Suprapubic skin (tissue), 4 donors: Measurements from ENCODE around the gene NIPBL. TPM values are rescaled to one million over a fixed set of nuclear protein-coding genes. Genes with fewer than 3 reads are reported as not detected.

Experiments used
- DNase-seq, 2 donors: peaks; one replicate each; pipeline ENCODE4 v3.0.0-alpha.2; 2019; ENCODE audit warnings: low spot score in 2 of 2
- H3K27ac ChIP-seq: fragments of 200-600 bp; sonication (generic); one replicate; pipeline ENCODE4 v1.5.1; 2019
- H3K27me3 ChIP-seq: fragments of 200-600 bp; sonication (generic); one replicate; pipeline ENCODE4 v1.5.1; 2019
- H3K36me3 ChIP-seq: fragments of 200-600 bp; sonication (generic); one replicate; pipeline ENCODE4 v1.5.1; 2019
- H3K4me1 ChIP-seq: fragments of 200-600 bp; sonication (generic); one replicate; pipeline ENCODE4 v1.5.1; 2019
- H3K4me3 ChIP-seq: fragments of 200-600 bp; sonication (generic); one replicate; pipeline ENCODE4 v1.5.1; 2019; ENCODE audit warnings: mild to moderate bottlenecking
- H3K9me3 ChIP-seq: fragments of 200-600 bp; sonication (generic); one replicate; pipeline ENCODE4 v1.5.1; 2019
- EP300 ChIP-seq: sonication (generic); formaldehyde crosslinking; IDR thresholded peaks from one replicate; pipeline ENCODE4 v1.6.1; 2017; ENCODE audit warnings: antibody characterized with exemption
- POLR2A ChIP-seq, 2 donors: fragments of 450-650 bp; IDR thresholded peaks; one replicate each; pipeline ENCODE4 v1.6.1; 2017; ENCODE audit warnings: antibody characterized with exemption in 2 of 2, mild to moderate bottlenecking in 2 of 2, moderate library complexity in 2 of 2
- POLR2AphosphoS5 ChIP-seq, 3 donors: sonication (generic); formaldehyde crosslinking; IDR thresholded peaks; one replicate each; pipeline ENCODE4 v1.6.1; 2017; ENCODE audit warnings: antibody characterized with exemption in 3 of 3
- WGBS: methylation state at CpG from one replicate; pipeline ENCODE4 v1.1.5; 2018; 5-methylcytosine and 5-hydroxymethylcytosine counted together
- total RNA-seq, 4 donors: library from RNA; depleted of rRNA; stranded (reverse); fragments of >200 nt; gene quantifications; one replicate each; pipeline ENCODE4 v1.1.0, GENCODE V29; 2016
- TF ChIP-seq, protein P1 (sequence below), 2 donors: fragments of 200-600 bp in 1 of 2; fragments of 450-650 bp in 1 of 2; sonication (generic) in 1 of 2; IDR thresholded peaks; one replicate each; pipeline ENCODE4 v1.5.1; 2016 to 2019; ENCODE audit warnings: antibody characterized with exemption in 2 of 2, mild to moderate bottlenecking in 1 of 2, moderate library complexity in 1 of 2

Gene NIPBL
- total RNA-seq, 4 donors from 2014 or later = 40.3 to 123 (median 60.4) TPM

DNA sequence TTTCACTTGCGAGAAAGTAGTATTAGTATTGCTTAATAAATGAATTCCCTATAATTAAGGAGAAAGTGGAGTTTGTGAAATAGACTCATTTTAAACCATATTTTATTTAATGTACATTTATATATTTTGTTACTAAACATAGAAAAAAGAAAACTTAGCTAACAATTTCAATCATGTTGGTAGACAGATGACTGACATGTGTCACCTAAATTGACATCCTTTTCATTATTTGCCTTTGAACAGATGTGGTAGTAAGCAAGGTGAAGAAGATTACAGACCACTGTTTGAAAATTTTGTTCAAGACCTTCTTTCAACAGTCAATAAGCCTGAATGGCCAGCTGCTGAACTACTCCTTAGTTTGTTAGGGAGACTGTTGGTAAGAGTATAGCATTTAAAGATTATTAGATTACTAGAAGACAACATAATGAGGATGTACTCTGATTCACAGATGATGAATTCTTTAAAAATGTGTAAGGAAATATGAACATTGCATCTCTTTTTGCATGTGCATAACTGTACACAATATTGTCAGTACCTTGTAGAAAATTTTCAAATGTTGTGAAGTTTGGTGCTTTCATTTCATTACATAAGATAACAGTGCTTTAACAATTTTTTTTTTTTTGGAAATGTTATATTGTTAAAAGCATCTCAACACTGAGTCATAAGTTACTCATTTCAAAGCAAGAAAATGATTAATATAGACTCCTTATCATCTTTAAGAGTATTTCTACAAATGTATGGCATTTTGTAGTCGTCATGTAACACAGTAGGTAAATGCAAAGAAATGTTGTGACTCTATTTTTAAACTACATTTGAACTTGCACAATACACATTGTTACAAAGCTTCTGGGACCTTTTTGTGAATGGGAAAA lies 139.5 kb downstream of the NIPBL start:
- DNase-seq = no peak
- Histone ChIP-seq H3K4me1 (no peaks in the 10 kb centered on the region), H3K27ac (no peak overlapping the region), H3K4me3 (no peak overlapping the region), H3K36me3 (peaks cover 81% of the 10 kb centered on the region), H3K27me3 (no peaks in the 10 kb centered on the region), H3K9me3 (no peaks in the 10 kb centered on the region)
- WGBS = 95% methylated on average over 2 of the region's 2 CpGs
- no peak for TF ChIP-seq POLR2AphosphoS5 (IDR thresholded peaks at IDR 0.05)

DNA sequence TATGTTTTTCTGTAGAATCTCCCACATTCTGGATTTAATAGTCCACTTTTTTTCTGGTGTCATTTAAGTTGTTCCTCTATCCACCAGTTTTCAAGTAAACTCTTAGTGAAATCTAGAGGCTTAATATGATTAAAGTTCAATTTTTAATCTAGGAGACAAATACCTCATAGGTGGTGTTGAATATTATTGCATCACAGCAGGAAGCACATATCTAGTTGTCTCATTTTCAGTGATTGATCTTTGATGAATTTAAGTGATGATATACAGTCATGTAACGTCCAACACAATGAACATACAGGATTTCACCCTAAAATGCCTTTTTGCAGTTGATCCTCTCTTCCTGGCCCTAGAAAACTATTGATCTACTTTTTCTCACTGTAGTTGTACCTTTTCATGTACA lies 152.3 kb downstream of the NIPBL start:
- no peak overlapping the region for H3K4me3 ChIP-seq
- DNase-seq = no peak
- H3K27ac ChIP-seq = no peak overlapping the region
- peaks cover 81% of the 10 kb centered on the region for H3K36me3 ChIP-seq
- H3K4me1 ChIP-seq = no peaks in the 10 kb centered on the region
- H3K27me3 ChIP-seq = no peaks in the 10 kb centered on the region
- TF ChIP-seq, protein P1, sequence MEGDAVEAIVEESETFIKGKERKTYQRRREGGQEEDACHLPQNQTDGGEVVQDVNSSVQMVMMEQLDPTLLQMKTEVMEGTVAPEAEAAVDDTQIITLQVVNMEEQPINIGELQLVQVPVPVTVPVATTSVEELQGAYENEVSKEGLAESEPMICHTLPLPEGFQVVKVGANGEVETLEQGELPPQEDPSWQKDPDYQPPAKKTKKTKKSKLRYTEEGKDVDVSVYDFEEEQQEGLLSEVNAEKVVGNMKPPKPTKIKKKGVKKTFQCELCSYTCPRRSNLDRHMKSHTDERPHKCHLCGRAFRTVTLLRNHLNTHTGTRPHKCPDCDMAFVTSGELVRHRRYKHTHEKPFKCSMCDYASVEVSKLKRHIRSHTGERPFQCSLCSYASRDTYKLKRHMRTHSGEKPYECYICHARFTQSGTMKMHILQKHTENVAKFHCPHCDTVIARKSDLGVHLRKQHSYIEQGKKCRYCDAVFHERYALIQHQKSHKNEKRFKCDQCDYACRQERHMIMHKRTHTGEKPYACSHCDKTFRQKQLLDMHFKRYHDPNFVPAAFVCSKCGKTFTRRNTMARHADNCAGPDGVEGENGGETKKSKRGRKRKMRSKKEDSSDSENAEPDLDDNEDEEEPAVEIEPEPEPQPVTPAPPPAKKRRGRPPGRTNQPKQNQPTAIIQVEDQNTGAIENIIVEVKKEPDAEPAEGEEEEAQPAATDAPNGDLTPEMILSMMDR (IDR thresholded peaks at IDR 0.05) = no peak
- TF ChIP-seq EP300 (no peak), POLR2AphosphoS5 (IDR thresholded peaks at IDR 0.05) (no peak), POLR2A (IDR thresholded peaks at IDR 0.05) (no peak)
- 97% methylated on average over 1 of the region's 1 CpG for WGBS
- no peaks in the 10 kb centered on the region for H3K9me3 ChIP-seq

DNA sequence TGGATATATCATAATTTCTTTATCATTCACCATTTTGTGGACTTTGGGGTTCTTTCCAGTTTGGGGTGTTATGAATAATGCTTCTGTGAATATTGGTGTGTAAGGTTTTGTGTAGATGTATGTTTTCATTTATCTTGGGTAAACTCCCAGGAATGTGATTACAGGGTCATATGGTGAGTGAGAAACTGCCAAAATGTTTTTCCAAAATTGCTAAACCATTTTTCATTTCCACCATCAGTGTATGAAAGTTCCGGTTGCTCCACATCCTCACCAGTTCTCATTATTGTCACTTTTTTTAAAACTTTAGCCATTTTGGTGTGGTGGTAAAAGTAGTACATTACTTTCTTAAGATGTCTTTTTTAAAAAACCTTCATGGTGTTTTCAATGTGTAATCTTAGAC lies 152.9 kb downstream of the NIPBL start:
- Histone ChIP-seq H3K4me3 (no peak overlapping the region), H3K27ac (no peak overlapping the region), H3K27me3 (no peaks in the 10 kb centered on the region), H3K36me3 (peaks cover 76% of the 10 kb centered on the region), H3K4me1 (no peaks in the 10 kb centered on the region), H3K9me3 (no peaks in the 10 kb centered on the region)
- no peak for DNase-seq
- whole genome bisulfite sequencing = 83% methylated on average over 1 of the region's 1 CpG
- TF ChIP-seq POLR2A (IDR thresholded peaks at IDR 0.05) = no peak
- TF ChIP-seq EP300 = no peak
- TF ChIP-seq, protein P1 (IDR thresholded peaks at IDR 0.05) = no peak
- no peak for TF ChIP-seq POLR2AphosphoS5 (IDR thresholded peaks at IDR 0.05)

DNA sequence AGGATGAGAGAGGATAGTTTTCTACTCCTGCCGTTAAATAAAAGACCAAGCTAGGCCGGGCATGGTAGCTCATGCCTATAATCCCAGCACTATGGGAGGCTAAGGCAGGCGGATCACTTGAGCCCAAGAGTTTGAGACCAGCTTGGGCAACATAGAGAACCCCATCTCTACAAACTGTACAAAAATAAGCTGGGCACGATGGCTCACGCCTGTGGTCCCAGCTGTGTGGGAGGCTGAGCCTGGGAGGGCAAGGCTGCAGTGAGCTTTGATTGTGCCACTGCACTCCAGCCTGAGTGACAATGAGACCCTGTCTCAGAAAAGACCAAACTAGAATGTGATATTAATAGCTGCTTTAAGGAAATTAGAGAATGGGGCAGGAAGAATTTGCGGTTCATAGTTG lies 158.4 kb downstream of the NIPBL start:
- Histone ChIP-seq H3K36me3 (peaks cover 61% of the 10 kb centered on the region), H3K27me3 (no peaks in the 10 kb centered on the region), H3K4me1 (no peaks in the 10 kb centered on the region), H3K4me3 (no peak overlapping the region), H3K27ac (no peak overlapping the region), H3K9me3 (no peaks in the 10 kb centered on the region)
- WGBS = 88% methylated on average over 6 of the region's 6 CpGs
- TF ChIP-seq POLR2A (IDR thresholded peaks at IDR 0.05) = no peak
- TF ChIP-seq POLR2AphosphoS5 (IDR thresholded peaks at IDR 0.05) = no peak
- TF ChIP-seq, protein P1 (IDR thresholded peaks at IDR 0.05) = no peak
- TF ChIP-seq EP300 = no peak
- DNase-seq = no peak

DNA sequence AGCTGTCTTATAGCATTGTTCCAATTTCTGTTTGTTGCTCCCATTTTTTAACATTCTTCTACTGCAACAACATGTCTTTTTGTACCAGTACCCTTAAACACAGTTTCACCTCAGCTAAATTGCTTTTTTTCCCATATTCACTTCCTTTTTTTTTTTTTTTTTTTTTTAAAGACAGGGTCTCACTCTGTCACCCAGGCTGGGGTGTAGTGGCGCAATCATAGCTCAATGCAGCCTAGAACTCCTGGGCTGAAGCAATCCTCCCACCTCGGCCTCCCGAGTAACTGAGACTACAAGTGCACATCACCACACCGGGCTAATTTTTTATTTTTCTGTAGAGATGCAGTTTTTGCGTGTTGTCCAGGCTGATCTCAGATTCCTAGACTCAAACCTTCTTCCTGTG lies 161.3 kb downstream of the NIPBL start:
- H3K36me3 ChIP-seq = peaks cover 56% of the 10 kb centered on the region
- H3K4me3 ChIP-seq = no peak overlapping the region
- no peak for DNase-seq
- H3K27ac ChIP-seq = no peak overlapping the region
- H3K9me3 ChIP-seq = no peaks in the 10 kb centered on the region
- no peaks in the 10 kb centered on the region for H3K4me1 ChIP-seq
- no peaks in the 10 kb centered on the region for H3K27me3 ChIP-seq
- WGBS = 97% methylated on average over 5 of the region's 5 CpGs
- TF ChIP-seq EP300 (no peak), POLR2AphosphoS5 (IDR thresholded peaks at IDR 0.05) (no peak), POLR2A (IDR thresholded peaks at IDR 0.05) (no peak)
- TF ChIP-seq, protein P1 (IDR thresholded peaks at IDR 0.05) = no peak
